ENCODE results near the gene SLC7A5. TPM values are rescaled to one million over a fixed set of nuclear protein-coding genes. Genes with fewer than 3 reads are reported as not detected.
"Not testable (repeated sequence)": the region's sequence is repeated elsewhere in the genome, so short reads cannot be mapped to it uniquely, and the experiment has no call there.

Gene SLC7A5
- total and polyA plus RNA-seq, 4 donors, result 1.8 to 14.5 (median 4.4) TPM

GRCh38 chr16:87828907-87829621, 40.2 kb downstream of the SLC7A5 start:
- DNase-seq (no peak), ATAC-seq (ENCODE audit: low FRiP score) (no peak)
- H3K4me1 ChIP-seq (ENCODE audit: control insufficient read depth in 1 of 2, insufficient read depth in 2 of 2, low read length in 2 of 2), result no peaks in the 10 kb centered on the region
- no peak overlapping the region for H3K27ac ChIP-seq (ENCODE audit: low read depth in 1 of 2, low read length in 2 of 2)
- H3K27me3 ChIP-seq (ENCODE audit: control insufficient read depth in 1 of 2, insufficient read depth in 2 of 2, low read length in 1 of 2), result no peaks in the 10 kb centered on the region
- WGBS, 2 donors, result 71 to 76% methylated on average over 16 of the region's 16 CpGs
- H3K4me3 ChIP-seq (ENCODE audit: low read length in 2 of 2), result no peak overlapping the region
- no peaks in the 10 kb centered on the region for H3K36me3 ChIP-seq (ENCODE audit: control insufficient read depth in 1 of 2, insufficient read depth in 2 of 2, low read length in 1 of 2)
- intact Hi-C loops (cut with DNase I), result no loop called here
- H3K9me3 ChIP-seq (ENCODE audit: control insufficient read depth, low read length), result no peaks in the 10 kb centered on the region

DNA sequence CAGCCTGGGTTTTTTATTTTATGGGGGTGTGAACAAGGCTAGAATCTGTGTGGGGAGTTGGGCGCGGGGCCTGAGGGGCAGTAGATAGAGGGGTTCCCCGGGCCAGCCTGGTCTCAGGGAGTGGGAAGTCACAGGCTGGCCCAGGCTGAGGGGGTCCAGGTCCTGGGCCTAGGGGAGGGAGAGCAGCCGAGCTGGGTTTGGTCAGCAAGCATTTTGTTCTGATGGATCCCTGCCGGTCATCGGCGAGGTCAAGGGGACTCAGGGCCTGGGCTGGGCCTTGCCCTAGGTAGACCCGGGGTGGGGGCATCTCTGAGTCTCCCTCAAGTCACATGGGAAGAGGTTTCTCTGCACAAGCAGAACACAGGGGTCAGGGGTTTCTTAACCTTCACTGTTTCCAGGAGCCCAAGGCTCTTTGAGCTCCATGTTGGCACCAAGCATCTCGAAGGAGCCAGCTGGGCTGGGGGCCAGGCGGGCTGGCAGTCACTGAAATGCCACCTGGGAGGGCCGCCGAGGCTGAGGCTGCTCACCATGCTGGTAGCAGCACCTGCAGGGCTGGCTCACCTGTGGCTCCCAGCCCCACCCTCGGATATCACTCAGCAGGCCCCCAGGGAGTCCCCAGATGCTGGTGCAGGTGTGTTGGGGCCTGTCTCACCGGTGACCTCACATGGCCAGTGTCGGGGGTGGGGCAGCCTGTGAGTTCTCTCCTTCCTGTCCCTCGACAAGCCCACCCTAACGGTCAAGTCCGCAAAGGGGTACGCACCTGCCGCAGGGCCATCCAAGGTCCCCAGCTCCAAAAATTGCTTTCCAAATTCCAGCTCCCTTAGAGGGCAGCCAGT, 41.0 kb downstream of the SLC7A5 start:
- no peaks in the 10 kb centered on the region for H3K4me1 ChIP-seq (ENCODE audit: control insufficient read depth in 1 of 2, insufficient read depth in 2 of 2, low read length in 2 of 2)
- WGBS, 2 donors, result 82% methylated on average over 20 of the region's 20 CpGs
- no peak overlapping the region for H3K27ac ChIP-seq (ENCODE audit: low read depth in 1 of 2, low read length in 2 of 2)
- no peaks in the 10 kb centered on the region for H3K27me3 ChIP-seq (ENCODE audit: control insufficient read depth in 1 of 2, insufficient read depth in 2 of 2, low read length in 1 of 2)
- H3K4me3 ChIP-seq (ENCODE audit: low read length in 2 of 2), result no peak overlapping the region
- DNase-seq (no peak), ATAC-seq (ENCODE audit: low FRiP score) (no peak)
- no peaks in the 10 kb centered on the region for H3K36me3 ChIP-seq (ENCODE audit: control insufficient read depth in 1 of 2, insufficient read depth in 2 of 2, low read length in 1 of 2)
- no peaks in the 10 kb centered on the region for H3K9me3 ChIP-seq (ENCODE audit: control insufficient read depth, low read length)
- intact Hi-C loops (cut with DNase I), result no loop called here

DNA sequence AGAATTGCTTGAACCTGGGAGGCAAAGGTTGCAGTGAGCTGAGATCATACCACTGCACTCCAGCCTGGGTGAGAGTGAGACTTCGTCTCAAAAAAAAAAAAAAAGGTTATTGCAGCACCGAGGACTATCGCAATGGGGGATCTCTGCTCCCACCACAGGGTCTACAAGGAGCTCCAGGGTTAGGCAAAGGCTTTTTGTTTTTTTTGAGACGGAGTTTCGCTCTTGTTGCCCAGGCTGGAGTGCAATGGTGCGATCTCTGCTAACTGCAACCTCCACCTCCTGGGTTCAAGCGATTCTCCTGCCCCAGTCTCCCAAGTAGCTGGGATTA, 41.8 kb downstream of the SLC7A5 start:
- H3K9me3 ChIP-seq (ENCODE audit: control insufficient read depth, low read length); H3K27ac ChIP-seq (ENCODE audit: low read depth in 1 of 2, low read length in 2 of 2); H3K4me3 ChIP-seq (ENCODE audit: low read length in 2 of 2); H3K27me3 ChIP-seq (ENCODE audit: control insufficient read depth in 1 of 2, insufficient read depth in 2 of 2, low read length in 1 of 2); H3K4me1 ChIP-seq (ENCODE audit: control insufficient read depth in 1 of 2, insufficient read depth in 2 of 2, low read length in 2 of 2); H3K36me3 ChIP-seq (ENCODE audit: control insufficient read depth in 1 of 2, insufficient read depth in 2 of 2, low read length in 1 of 2); intact Hi-C loops (cut with DNase I); ATAC-seq (ENCODE audit: low FRiP score); DNase-seq: not testable (repeated sequence)
- WGBS, 2 donors, result 86 to 98% methylated on average over 5 to 7 of the region's 7 CpGs

DNA sequence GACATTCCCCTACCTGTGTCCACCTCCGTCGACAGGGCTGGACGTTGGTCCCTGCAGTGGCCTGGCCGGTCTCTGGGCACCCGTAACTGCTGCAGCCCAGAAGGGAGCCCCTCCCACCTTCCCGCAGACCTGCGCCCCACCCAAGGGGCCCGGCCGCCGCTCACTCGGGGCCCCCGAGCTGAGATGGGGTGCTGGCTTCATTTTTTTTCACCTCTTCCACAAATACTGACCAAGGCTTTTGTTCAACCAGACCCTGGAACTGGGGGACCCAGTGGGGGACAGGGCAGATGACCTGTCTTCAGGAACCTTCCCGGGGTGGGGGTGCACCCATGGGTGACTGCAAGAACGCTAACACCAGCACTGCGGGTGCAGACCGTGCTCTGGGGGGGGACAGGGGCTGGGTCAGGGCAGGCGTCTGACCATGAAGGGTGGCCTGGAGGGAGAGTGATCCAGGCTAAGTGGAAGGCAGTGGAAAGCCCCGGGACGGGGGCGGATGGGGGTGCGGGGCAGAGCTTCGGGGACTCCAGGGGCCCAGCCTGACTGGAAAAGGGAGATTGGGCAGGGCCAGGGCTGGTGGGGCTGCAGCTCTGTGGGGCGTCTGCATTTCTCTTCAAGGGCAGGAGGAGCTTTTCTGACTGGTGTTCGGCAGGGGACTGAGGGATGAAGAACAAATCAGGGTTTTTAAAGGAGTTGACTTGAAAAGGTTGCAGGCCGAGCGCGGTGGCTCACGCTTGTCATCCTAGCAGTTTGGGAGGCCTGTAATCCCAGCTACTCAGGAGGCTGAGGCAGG, 42.3 kb downstream of the SLC7A5 start:
- Histone ChIP-seq H3K4me3 (ENCODE audit: low read length in 2 of 2) (no peak overlapping the region), H3K4me1 (ENCODE audit: control insufficient read depth in 1 of 2, insufficient read depth in 2 of 2, low read length in 2 of 2) (no peaks in the 10 kb centered on the region), H3K27me3 (ENCODE audit: control insufficient read depth in 1 of 2, insufficient read depth in 2 of 2, low read length in 1 of 2) (no peaks in the 10 kb centered on the region), H3K9me3 (ENCODE audit: control insufficient read depth, low read length) (no peaks in the 10 kb centered on the region), H3K27ac (ENCODE audit: low read depth in 1 of 2, low read length in 2 of 2) (no peak overlapping the region), H3K36me3 (ENCODE audit: control insufficient read depth in 1 of 2, insufficient read depth in 2 of 2, low read length in 1 of 2) (no peaks in the 10 kb centered on the region)
- intact Hi-C loops (cut with DNase I), result no loop called here
- no peak for ATAC-seq (ENCODE audit: low FRiP score)
- 83 to 89% methylated on average over 28 of the region's 28 CpGs for WGBS, 2 donors
- DNase-seq, result no peak

GRCh38 chr16:87826407-87826797, 42.9 kb downstream of the SLC7A5 start:
- H3K36me3 ChIP-seq (ENCODE audit: control insufficient read depth in 1 of 2, insufficient read depth in 2 of 2, low read length in 1 of 2); DNase-seq; H3K27me3 ChIP-seq (ENCODE audit: control insufficient read depth in 1 of 2, insufficient read depth in 2 of 2, low read length in 1 of 2); H3K27ac ChIP-seq (ENCODE audit: low read depth in 1 of 2, low read length in 2 of 2); H3K4me1 ChIP-seq (ENCODE audit: control insufficient read depth in 1 of 2, insufficient read depth in 2 of 2, low read length in 2 of 2); intact Hi-C loops (cut with DNase I); H3K4me3 ChIP-seq (ENCODE audit: low read length in 2 of 2); ATAC-seq (ENCODE audit: low FRiP score); H3K9me3 ChIP-seq (ENCODE audit: control insufficient read depth, low read length): not testable (repeated sequence)
- 62 to 91% methylated on average over 4 of the region's 4 CpGs for WGBS, 2 donors

DNA sequence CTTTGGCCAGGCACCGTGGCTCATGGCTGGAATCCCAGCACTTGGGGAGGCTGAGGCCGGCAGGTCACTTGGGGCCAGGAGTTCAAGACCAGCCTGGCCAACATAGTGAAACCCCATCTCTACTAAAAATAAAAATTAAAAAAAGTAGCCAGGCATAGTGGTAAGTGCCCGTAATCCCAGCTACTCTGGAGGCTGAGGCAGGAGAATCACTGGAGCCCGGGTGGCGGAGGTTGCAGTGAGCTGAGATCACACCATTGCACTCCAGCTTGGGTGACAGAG, 43.5 kb downstream of the SLC7A5 start:
- WGBS, 2 donors, result 73% methylated on average over 5 of the region's 5 CpGs
- H3K27me3 ChIP-seq (ENCODE audit: control insufficient read depth in 1 of 2, insufficient read depth in 2 of 2, low read length in 1 of 2); H3K36me3 ChIP-seq (ENCODE audit: control insufficient read depth in 1 of 2, insufficient read depth in 2 of 2, low read length in 1 of 2); H3K4me3 ChIP-seq (ENCODE audit: low read length in 2 of 2); H3K4me1 ChIP-seq (ENCODE audit: control insufficient read depth in 1 of 2, insufficient read depth in 2 of 2, low read length in 2 of 2); H3K9me3 ChIP-seq (ENCODE audit: control insufficient read depth, low read length); intact Hi-C loops (cut with DNase I); H3K27ac ChIP-seq (ENCODE audit: low read depth in 1 of 2, low read length in 2 of 2); DNase-seq; ATAC-seq (ENCODE audit: low FRiP score): not testable (repeated sequence)

DNA sequence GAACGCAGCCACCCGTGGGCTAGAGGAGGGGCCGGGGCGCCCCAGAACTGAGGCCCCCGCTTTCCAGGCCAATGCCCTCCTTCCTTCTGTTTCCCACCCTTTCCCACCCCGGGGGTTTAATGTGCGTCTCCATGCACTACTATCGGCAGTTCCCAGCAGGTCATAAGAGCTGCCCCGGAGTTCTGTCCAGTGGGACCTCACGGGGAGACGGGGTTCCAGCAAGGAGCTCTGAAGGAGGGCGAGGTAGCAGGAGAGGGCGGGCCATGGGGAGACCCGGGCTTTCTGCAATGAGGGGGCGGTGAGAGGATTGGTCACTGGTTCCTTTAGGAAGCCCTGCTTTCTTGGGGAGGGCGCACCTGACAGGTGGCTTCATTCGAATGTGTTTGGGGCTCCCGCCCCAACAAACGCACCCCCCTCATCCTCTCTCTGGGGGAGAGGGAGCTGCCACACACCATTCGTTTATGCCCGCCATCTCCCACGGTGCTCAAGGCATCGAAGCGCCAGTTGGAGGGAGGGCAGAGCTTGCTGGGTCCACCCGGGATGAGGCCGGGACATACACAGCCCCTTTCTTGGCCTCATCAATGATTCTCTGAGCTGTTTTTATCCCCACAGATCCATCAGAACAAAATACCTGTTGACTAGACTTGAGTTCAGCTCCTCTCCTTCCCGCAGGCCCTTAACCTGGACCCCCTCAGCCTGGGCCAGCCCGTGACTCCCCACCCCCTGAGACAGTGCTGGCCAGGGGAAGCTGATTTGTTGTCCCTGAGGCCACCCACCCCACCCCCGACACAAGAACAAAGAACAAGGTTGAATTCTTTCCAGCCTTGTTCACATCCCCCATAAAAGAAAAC, 44.1 kb downstream of the SLC7A5 start:
- DNase-seq (no peak), ATAC-seq (ENCODE audit: low FRiP score) (no peak)
- H3K4me3 ChIP-seq (ENCODE audit: low read length in 2 of 2), result no peak overlapping the region
- intact Hi-C loops (cut with DNase I), result no loop called here
- H3K36me3 ChIP-seq (ENCODE audit: control insufficient read depth in 1 of 2, insufficient read depth in 2 of 2, low read length in 1 of 2), result no peaks in the 10 kb centered on the region
- H3K27me3 ChIP-seq (ENCODE audit: control insufficient read depth in 1 of 2, insufficient read depth in 2 of 2, low read length in 1 of 2), result no peaks in the 10 kb centered on the region
- H3K9me3 ChIP-seq (ENCODE audit: control insufficient read depth, low read length), result no peaks in the 10 kb centered on the region
- no peak overlapping the region for H3K27ac ChIP-seq (ENCODE audit: low read depth in 1 of 2, low read length in 2 of 2)
- WGBS, 2 donors, result 71 to 74% methylated on average over 29 of the region's 29 CpGs
- H3K4me1 ChIP-seq (ENCODE audit: control insufficient read depth in 1 of 2, insufficient read depth in 2 of 2, low read length in 2 of 2), result no peaks in the 10 kb centered on the region

Data from aorta (tissue), 5 donors.